GM12874 (cell line): ENCODE data around the gene FSHR.

Source experiments
- CTCF ChIP-seq: IDR thresholded peaks from 2 replicates; pipeline ENCODE4 v1.5.1; 2011; ENCODE audit warnings: low read depth, mild to moderate bottlenecking, control low read depth, low read length, moderate library complexity; ENCODE audit not compliant: insufficient read depth

FSHR gene

GRCh38 chr2:49004036-49004626, 150.2 kb downstream of the FSHR start:
- no peak for TF ChIP-seq CTCF

GRCh38 chr2:49003201-49003600, 151.1 kb downstream of the FSHR start:
- TF ChIP-seq CTCF, result no peak

- TF ChIP-seq CTCF, result no peak
Measured at GRCh38 chr2:49002750-49003149, 151.6 kb downstream of the FSHR start.

- TF ChIP-seq CTCF, result no peak
Measured at GRCh38 chr2:49000695-49001094, 153.6 kb downstream of the FSHR start.

- no peak for TF ChIP-seq CTCF
Measured at GRCh38 chr2:48998449-48998848, 155.9 kb downstream of the FSHR start.

GRCh38 chr2:48993576-48993975, 160.7 kb downstream of the FSHR start:
- TF ChIP-seq CTCF, result no peak

- TF ChIP-seq CTCF, result no peak
Measured at GRCh38 chr2:48991415-48992131, 162.7 kb downstream of the FSHR start.
